NCI-H128 (cell line): ENCODE results near the gene DOK7.

Experiments
- DNase-seq: peaks from one replicate; lab custom pipeline; 2025; ENCODE audit not compliant: unreplicated experiment; lab: John Stamatoyannopoulos, UW

The DOK7 gene

GRCh38 chr4:3473996-3474765 is 11.1 kb downstream of the DOK7 start:
- no peak for DNase-seq

- no peak for DNase-seq
Measured at GRCh38 chr4:3475041-3475712, 12.1 kb downstream of the DOK7 start.

GRCh38 chr4:3475713-3476260 is 12.7 kb downstream of the DOK7 start:
- DNase-seq, result no peak

- no peak for DNase-seq
Measured at GRCh38 chr4:3476341-3476747, 13.2 kb downstream of the DOK7 start.

- DNase-seq, result no peak
Measured at GRCh38 chr4:3476936-3477749, 14.0 kb downstream of the DOK7 start.

GRCh38 chr4:3477750-3478430 is 14.8 kb downstream of the DOK7 start:
- DNase-seq, result no peak

- DNase-seq, result no peak
Measured at GRCh38 chr4:3478446-3479357, 15.6 kb downstream of the DOK7 start.

- DNase-seq, result no peak
Measured at GRCh38 chr4:3479358-3480101, 16.4 kb downstream of the DOK7 start.

GRCh38 chr4:3480528-3481112 is 17.5 kb downstream of the DOK7 start:
- DNase-seq, result peak; percentile 31

GRCh38 chr4:3481113-3481531 is 18.0 kb downstream of the DOK7 start:
- DNase-seq, result no peak

- no peak for DNase-seq
Measured at GRCh38 chr4:3481783-3482393, 18.8 kb downstream of the DOK7 start.

- no peak for DNase-seq
Measured at GRCh38 chr4:3482707-3483106, 19.6 kb downstream of the DOK7 start.

GRCh38 chr4:3483471-3483921 is 20.4 kb downstream of the DOK7 start:
- no peak for DNase-seq

GRCh38 chr4:3484057-3484973 is 21.2 kb downstream of the DOK7 start:
- DNase-seq, result no peak

GRCh38 chr4:3485011-3485791 is 22.1 kb downstream of the DOK7 start:
- DNase-seq, result no peak

GRCh38 chr4:3485886-3486540 is 22.9 kb downstream of the DOK7 start:
- no peak for DNase-seq
